Measurements from ENCODE around the gene FRMD5.
"Not testable (repeated sequence)": the region's sequence is repeated elsewhere in the genome, so short reads cannot be mapped to it uniquely, and the experiment has no call there.

FRMD5 gene

DNA sequence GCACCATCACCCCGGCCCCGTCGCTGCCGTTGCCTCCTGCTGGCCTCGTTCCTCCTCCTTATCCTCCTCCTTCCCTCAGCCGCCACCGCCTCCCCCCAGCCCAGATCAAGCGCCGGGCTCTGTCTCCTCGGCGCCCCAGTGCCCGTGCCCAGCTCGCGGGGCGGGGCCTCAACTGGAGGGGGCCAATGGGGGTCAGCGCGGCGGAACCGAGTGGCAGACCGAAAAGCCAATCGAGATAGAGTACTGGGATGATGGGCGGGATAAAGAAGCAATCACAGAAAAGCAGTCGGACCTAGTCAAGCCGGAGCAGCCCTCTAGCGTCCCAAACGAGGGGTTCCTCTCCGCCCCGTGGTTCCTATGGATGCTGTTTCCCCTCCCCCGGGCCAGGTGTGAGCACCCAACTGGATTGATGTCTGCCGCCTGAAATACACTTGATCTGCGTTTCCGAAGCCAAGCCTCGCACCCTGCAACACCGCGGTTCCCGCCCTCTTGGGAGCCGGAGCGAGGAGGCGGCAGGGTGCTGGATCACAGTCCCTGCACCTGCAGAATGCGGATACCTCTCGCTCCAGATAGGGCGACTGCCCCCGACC is at the start of gene FRMD5:
Gene FRMD5, minus strand, starts transcription at position 121 of the 590 bp plus-strand sequence.
- peak; percentile 84 for FAIRE-seq

DNA sequence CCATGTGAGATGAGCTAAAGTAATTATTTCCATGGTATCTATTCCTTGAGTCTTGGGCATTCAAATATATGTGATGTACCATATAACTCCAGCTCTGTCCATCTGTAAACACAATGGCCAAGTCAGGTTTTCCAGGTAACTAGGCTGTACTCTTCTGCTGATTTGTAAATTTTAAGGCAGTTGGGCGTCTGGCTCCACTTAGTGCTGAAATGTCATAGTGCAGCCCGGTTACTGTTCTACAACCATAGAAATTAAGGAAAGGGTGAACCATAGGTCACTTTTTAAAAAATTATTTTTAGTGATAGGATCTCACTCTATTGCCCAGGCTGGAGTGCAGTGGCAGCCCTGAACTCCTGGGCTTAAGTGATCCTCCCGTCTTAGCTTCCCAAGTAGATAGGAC is 48.8 kb upstream of the FRMD5 start:
- no peak for FAIRE-seq

- FAIRE-seq = no peak
These were observed 48.1 kb upstream of the FRMD5 start for GRCh38 chr15:44243141-44243540.

GRCh38 chr15:44231842-44232241 is 36.8 kb upstream of the FRMD5 start:
- FAIRE-seq = no peak

DNA sequence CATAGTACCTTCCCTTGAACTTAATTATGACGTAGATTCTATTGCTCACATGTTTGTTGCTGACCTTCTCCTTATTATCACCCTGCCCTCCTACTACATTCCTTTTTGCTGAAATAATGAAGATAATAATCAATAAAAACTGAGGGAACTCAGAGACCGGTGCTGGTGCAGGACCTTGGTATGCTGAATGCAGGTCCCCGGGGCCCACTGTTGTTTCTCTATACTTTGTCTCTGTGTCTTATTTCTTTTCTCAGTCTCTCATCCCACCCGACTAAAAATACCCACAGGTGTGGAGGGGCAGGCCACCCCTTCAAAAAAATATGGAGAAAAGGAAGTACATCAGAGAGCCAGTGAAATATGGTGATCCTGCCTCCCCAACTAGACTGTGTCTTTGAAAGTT is 34.2 kb upstream of the FRMD5 start:
- FAIRE-seq = not testable (repeated sequence)

DNA sequence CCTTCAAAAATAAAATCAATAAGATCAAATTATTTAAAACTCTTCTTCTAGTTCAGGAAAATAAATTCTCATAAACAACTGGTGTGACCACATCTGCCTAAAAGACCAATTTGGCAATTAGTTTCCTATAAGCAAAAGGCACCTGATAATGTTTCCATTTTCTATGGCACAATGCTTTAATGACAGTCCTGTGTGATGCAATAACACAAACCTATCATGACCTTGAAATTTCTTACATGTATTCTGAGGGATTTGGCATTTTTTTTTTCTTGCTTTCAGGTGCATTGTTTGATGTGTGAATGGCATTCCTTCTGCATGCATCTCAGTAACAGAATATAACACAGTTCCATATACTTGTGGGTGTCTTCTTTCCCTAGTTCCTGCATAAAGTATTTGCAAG is 32.5 kb upstream of the FRMD5 start:
- no peak for FAIRE-seq

GRCh38 chr15:44227001-44227400 is 31.9 kb upstream of the FRMD5 start:
- FAIRE-seq = not testable (repeated sequence)

DNA sequence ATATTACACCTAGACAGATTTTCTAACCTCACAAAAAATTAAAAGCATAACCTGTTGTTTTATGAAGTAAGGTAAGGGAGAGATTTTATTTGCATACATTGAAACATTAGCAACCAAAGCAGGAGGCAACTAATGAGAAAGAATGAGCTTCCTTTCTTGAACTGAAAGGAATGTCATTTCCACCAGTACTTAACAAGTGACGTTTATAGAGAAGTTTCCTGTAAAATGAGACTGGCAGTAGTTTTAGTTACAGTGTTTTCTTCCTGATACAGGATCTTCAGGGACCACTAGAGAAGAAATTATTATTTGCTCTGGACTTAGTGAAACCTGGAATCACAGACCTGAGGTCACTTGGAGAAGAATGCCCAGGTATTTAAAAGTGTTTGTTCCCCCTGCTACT is 27.4 kb upstream of the FRMD5 start:
- FAIRE-seq = no peak

- no peak for FAIRE-seq
These were observed 24.0 kb upstream of the FRMD5 start for GRCh38 chr15:44219073-44219472.

DNA sequence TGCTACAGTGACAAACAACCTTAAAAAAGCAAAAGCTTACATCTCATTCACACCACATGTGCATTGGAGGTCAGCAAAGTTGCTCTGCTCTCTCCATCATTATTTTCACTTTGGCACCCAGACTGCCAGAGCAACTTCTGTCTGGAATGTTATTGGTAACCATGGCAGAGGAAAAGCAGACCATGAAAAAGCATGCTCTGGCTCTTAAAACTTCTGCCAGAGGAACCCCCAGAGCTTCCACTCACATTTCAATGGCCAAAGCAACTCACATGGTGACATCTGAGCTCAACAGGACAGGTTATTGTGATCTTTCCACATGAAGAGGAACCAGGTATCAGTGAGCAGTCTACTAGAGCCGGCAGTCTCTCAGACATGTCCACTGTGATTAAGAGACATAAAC is 21.9 kb upstream of the FRMD5 start:
- no peak for FAIRE-seq

DNA sequence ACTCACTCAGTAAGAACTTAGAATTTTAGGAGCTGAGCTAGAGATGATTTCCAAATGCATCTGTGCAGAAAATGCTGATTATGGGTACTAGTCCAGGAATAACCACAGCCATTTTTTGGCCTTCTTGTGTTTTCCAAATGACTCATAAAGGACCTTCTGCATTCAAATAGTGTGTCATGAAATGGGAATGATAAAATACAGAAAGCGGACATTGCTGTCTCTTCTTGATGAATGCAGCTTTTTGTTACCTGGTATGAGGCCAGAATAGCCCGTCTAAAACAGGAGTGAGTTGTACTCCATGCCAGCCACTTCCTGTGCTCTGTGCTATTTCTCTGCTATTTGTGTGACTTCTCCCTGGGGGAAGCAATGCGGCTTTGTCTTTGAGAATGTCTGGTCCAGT is 20.5 kb upstream of the FRMD5 start:
- FAIRE-seq = no peak

DNA sequence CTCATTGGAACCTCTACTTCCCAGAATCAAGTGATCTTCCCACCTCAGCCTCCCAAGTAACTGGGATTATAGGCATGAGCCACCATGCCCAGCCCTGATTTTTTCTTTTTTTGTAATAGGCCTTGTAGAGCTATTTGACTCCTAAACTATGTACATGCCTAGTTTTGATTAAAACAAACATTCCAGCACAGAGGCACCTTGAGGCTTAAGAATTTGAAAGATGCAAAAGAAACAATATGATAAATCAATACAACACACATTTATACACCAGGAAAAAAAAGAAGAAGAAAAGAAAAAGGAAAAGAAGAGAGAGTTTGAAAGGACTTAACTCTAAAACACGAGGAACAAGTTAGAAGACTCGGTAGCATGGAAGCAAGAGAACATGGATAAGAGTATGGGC is 13.9 kb upstream of the FRMD5 start:
- FAIRE-seq = no peak

DNA sequence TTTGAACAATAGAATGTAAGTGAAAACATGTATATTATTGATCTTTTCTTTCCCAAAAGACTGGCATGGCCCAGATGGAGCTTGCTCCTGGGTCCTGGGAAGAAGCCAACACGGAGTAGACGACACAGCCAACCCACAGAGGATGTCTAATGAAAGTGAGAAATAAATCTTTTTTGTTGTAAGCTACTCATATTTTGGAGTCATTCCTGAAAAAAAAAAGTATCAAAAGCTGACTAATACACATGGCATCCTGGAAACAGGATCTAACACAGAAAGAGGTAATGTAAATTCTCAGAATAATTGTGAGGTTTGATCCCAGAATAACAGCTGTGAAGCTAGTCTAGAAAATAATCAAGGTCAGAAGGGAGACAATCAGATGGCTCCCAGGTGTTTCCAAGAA is 12.6 kb upstream of the FRMD5 start:
- FAIRE-seq = no peak

GRCh38 chr15:44199393-44199792 is 4.3 kb upstream of the FRMD5 start:
- no peak for FAIRE-seq

DNA sequence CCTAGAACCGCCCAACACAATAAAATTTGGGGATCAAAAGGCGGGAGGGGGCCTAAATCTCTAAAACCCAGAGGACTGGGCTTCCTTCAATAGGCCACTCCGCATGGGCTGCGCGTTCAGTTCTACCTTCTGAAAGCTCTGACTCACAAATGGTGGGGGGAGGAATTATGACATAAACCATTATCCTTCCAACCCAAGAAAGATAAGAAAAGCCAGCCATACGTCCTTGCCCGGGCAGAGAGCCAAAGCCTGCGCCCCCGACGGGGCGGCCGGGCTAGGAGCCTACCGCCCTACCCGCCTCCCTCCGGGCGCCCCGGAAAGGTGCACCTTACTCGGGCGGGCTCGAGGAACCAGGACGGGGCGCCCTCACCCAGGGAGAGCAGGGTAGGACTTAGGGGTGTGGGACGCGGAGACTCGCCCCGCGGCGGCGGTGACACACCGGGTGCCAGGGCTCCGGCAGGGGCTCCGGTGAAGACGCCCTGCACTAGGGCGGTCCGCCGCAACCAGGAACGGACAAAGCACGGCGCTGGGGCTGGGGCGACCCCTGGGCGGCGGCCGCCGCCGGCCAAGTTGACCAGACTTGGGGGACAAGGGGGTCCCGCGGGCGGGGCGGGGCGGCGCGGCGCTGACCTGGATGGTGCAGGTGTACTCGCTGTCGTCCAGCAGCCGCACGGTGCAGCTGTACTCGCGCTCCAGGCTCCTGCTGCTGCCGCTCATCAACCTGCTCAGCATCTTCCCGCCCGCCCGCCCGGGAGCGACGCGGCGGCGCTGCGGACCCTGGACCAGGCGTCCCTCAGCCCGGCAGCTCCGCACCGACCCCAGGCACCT is 534 bp downstream of the FRMD5 start:
- no peak for FAIRE-seq

- FAIRE-seq = no peak
These were observed 1.3 kb downstream of the FRMD5 start for GRCh38 chr15:44193651-44194322.

- no peak for FAIRE-seq
These were observed 6.3 kb downstream of the FRMD5 start for GRCh38 chr15:44188795-44189194.

- FAIRE-seq = no peak
These were observed 8.4 kb downstream of the FRMD5 start for GRCh38 chr15:44186705-44187104.

DNA sequence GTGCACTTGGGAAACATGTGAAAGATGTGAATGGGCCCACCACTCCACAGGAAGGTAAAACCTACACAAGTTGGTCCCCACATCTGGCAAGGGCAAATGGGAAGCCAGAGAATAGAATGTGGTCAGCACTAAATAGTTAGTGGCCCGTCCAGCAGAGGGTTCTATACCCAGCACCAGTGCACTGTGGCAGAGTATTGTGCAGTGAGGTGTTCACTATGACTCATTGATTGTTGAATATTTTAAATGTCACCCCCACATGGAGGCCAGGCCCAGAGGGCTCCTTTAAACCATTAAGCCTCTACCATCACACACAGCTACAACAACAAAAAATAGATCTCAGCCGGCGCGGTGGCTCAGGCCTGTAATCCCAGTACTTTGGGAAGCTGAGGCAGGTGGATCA is 11.7 kb downstream of the FRMD5 start:
- FAIRE-seq = no peak

GRCh38 chr15:44181410-44181809 is 13.7 kb downstream of the FRMD5 start:
- FAIRE-seq = no peak

GRCh38 chr15:44177139-44177538 is 17.9 kb downstream of the FRMD5 start:
- no peak for FAIRE-seq

DNA sequence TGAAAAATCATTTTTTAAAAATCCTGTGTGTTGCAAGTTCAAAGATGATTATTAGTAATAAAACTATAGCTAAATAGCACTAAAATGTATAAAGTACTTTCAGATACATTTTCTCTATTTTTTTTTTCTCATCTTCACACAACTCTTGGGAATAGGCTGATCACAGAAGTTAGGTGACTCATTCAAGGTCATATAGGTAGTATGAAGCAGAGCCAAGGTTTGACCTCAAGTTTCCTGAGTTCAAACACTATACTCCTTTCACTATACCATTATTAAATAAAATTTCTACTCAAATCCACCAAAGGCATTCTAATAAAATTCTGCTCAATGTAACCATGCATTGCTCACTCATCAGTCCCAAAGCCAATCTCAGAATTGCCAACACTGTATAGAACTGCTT is 21.3 kb downstream of the FRMD5 start:
- FAIRE-seq = no peak

DNA sequence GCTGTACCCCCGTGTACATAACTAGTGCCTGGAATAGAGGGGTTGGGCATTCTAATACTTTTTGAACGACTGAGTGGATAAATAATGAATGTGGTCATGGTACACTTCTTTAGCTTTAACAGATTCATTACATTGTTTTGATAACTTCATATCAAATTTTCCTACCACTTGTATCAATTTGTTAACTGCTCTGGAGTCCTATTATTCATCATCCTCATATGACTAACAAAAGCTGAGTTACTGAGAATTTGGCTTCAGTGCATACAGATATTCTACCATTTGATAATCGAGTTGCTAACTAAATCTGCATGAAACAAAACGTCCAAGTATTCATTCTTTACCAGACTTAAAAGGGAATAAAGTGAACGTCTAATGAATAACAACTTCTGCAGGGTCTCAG is 31.7 kb downstream of the FRMD5 start:
- FAIRE-seq = no peak

- FAIRE-seq = no peak
These were observed 34.3 kb downstream of the FRMD5 start for GRCh38 chr15:44160796-44161195.
